ENCODE results near the gene TNFSF12.

The TNFSF12 gene

DNA sequence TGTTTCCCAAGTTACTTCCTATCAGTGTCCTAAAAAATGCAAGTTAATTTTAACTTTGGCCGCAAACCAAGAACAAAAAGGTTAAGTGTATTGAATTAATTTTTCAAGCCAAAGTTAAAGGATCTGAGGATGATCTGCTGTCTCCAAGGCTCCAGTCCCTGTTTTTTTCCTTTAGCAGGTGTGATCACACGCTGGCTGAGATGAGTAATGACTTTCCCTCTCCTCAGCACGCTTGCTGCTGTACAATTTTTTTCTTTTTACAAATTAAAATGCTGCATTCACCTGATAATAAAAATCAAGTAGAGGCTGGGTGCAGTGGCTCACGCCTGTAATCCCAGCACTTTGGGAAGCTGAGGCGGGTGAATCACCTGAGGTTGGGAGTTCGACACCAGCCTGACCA, 3.9 kb upstream of the TNFSF12 start:
- no peak for DNase-seq (ENCODE audit: low read depth)

- DNase-seq (ENCODE audit: low read depth): no peak
These were observed 670 bp downstream of the TNFSF12 start for GRCh38 chr17:7549401-7550055.

DNA sequence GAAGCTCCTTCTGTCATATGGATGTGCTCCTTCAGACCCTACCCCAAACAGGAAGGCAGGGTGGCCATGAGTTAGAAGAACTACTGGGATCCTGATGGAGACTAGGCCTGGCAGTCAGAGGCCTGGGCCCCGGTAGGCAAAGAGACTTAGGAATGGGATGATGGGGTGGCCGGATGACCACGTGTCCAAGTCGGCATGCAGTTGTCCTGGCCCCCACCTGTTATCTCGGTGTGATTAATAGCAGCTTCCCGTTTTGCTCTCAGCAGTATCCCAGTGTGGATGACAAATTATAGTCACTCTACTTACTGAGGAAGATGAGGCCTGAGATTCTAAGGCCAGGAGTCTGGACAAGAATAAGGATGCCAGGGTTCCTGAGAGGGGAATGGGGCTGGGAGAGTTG, 1.5 kb downstream of the TNFSF12 start:
- DNase-seq (ENCODE audit: low read depth): no peak

DNA sequence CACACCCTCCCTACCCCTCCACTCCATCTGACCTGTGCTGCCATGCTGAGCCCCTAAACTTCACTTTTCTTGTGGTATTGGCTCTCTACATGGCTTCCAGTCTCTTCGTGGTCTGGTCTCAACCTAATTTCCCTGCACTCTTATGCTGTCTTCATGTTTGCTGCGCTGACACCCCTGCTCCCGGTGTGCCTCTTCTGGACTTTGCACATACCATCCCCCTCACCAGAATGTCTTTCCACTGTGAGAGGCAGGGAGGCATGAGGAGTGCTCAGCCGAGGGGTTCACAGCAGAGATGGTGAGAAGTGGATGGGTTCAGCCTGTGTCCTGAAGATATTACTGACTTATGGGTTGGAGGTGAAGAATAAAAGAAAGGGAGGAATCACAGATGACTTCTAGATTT, 2.5 kb downstream of the TNFSF12 start:
- no peak for DNase-seq (ENCODE audit: low read depth)

DNA sequence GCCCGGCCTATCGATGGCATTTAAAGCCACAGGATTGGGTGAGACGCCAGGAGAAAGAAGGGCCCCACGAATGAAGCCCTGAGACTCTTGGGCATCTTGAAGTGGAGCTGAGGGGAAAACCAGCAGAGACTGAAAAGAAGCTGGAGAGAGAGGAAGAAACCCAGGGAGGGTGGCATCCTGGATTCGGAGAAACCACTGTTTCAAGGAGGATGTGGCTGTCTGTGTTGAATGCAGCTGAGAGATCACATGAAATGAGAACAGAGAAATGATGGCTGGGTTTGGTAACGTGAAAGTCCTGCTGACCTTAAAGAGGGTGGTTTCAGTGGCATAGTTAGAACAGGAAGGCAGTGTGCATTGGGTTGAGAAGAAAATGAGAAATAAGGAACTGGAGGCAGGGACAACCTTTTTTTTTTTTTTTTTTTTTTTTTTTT, 3.8 kb downstream of the TNFSF12 start:
- DNase-seq (ENCODE audit: low read depth): no peak

DNA sequence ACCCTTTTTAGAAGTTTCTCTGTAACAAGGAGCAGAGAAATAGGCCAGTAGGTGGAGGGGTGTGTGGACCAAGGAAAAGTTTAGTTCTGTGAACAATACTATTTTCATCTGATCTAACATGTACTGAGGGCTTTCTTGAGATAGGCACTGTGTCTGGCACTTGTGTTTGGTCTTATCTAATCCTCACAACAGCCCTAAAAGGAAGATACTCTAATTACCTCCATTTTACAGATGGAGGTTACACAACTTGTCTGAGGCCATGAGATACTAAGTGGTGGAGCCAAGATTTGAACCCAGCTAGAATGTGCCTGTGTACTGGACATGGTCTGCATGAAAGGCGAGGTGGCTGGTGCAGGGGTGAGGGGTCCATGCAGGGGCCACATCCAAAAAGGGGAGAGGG, 4.5 kb downstream of the TNFSF12 start:
- DNase-seq (ENCODE audit: low read depth): no peak

DNA sequence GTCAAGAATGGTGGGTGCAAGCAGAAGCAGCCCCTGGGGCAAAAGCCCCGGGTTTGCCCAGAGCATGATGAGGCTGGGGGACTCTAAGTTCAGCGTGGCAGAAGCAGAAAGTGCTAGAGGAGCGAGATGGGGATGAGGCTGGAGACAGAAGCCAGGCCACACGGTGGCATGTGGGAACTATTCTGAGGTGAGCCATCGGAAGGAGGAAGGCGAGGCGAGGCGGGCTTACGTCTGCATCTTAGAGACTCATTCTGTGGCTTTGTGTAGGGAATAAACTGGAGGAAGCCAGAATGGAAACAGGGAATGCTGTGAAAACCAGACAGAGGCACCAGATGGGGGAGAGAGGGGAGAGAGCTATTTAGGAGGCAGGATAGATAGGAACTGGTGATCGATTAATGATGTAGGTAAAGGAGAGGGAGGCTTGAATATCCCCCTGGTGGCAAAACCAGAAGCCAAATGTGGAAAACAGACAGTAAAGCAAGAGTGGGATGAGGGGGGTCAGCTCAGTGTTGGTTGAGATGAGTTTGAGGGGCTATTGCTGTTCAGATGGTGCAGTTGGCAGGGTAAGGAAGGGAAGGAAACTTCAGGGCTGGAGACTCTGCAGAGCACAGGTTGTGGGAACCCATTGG, 6.6 kb downstream of the TNFSF12 start:
- DNase-seq (ENCODE audit: low read depth): no peak

DNA sequence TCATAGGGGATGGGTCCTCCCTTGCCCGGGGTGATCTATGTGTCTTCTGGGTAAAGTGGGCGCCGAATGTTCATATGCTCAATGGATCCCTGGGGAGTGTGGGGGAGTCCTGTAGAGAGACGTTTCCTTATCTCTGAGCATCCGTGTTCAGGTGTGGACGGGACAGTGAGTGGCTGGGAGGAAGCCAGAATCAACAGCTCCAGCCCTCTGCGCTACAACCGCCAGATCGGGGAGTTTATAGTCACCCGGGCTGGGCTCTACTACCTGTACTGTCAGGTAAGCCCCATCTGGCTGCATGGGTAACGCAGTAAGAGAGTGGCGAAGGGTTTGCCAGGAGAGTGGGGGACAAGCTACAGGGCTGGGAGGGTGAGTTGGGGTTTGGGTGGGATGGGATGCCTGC, 7.8 kb downstream of the TNFSF12 start:
- no peak for DNase-seq (ENCODE audit: low read depth)

DNA sequence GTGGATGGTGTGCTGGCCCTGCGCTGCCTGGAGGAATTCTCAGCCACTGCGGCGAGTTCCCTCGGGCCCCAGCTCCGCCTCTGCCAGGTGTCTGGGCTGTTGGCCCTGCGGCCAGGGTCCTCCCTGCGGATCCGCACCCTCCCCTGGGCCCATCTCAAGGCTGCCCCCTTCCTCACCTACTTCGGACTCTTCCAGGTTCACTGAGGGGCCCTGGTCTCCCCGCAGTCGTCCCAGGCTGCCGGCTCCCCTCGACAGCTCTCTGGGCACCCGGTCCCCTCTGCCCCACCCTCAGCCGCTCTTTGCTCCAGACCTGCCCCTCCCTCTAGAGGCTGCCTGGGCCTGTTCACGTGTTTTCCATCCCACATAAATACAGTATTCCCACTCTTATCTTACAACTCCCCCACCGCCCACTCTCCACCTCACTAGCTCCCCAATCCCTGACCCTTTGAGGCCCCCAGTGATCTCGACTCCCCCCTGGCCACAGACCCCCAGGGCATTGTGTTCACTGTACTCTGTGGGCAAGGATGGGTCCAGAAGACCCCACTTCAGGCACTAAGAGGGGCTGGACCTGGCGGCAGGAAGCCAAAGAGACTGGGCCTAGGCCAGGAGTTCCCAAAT, 8.4 kb downstream of the TNFSF12 start:
- no peak for DNase-seq (ENCODE audit: low read depth)

- no peak for DNase-seq (ENCODE audit: low read depth)
These were observed 9.1 kb downstream of the TNFSF12 start for GRCh38 chr17:7557775-7558543.

DNA sequence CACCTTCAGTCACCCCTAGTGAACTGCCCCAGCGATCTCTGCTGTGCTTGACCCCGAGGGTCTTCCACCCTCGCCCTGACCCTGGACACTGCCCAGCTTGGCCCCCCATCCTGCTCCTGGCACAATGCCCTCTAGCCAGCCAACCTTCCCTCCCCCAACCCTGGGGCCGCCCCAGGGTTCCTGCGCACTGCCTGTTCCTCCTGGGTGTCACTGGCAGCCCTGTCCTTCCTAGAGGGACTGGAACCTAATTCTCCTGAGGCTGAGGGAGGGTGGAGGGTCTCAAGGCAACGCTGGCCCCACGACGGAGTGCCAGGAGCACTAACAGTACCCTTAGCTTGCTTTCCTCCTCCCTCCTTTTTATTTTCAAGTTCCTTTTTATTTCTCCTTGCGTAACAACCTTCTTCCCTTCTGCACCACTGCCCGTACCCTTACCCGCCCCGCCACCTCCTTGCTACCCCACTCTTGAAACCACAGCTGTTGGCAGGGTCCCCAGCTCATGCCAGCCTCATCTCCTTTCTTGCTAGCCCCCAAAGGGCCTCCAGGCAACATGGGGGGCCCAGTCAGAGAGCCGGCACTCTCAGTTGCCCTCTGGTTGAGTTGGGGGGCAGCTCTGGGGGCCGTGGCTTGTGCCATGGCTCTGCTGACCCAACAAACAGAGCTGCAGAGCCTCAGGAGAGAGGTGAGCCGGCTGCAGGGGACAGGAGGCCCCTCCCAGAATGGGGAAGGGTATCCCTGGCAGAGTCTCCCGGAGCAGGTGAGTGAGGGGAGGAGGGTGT, 9.9 kb downstream of the TNFSF12 start, which contains the start of gene TNFSF13:
TNFSF13 (plus strand) TSS at position 207 of the 776 bp plus-strand sequence; CDS start at position 497, 290 bp downstream.
- DNase-seq (ENCODE audit: low read depth): no peak

DNA sequence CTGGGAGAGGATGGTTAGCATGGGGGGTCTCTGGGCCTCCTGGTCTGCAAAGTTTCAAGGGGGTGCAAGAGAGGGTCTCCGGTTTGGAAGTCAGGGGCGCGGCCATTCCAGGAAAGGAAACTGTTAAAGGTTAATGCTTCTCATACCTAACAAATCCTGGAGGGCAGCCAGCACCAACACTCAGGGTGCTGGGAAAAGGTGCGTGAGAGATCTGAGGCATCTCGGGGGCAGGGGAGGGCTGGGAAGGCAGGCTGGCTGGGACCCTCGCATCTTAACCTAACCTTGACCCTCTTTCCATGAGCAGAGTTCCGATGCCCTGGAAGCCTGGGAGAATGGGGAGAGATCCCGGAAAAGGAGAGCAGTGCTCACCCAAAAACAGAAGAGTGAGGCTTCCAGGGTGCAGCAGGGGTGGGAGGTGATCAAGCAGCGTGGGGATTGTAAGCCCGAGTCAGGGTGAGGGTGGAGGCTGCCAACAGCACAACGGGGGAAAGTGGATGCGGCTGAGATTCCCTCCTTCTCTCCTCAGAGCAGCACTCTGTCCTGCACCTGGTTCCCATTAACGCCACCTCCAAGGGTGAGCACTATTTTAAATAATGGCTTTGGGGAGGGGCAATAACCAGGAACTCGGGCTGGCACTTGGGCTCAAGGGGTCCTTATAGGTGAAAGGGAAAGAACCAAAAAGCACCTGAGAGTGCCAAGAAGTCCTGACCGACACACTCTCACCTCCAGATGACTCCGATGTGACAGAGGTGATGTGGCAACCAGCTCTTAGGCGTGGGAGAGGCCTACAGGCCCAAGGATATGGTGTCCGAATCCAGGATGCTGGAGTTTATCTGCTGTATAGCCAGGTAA, 10.7 kb downstream of the TNFSF12 start:
- no peak for DNase-seq (ENCODE audit: low read depth)

- no peak for DNase-seq (ENCODE audit: low read depth)
These were observed 11.5 kb downstream of the TNFSF12 start for GRCh38 chr17:7560172-7561027.

- peak; percentile 43 for DNase-seq (ENCODE audit: low read depth)
These were observed 12.2 kb downstream of the TNFSF12 start for GRCh38 chr17:7561028-7561575.

DNA sequence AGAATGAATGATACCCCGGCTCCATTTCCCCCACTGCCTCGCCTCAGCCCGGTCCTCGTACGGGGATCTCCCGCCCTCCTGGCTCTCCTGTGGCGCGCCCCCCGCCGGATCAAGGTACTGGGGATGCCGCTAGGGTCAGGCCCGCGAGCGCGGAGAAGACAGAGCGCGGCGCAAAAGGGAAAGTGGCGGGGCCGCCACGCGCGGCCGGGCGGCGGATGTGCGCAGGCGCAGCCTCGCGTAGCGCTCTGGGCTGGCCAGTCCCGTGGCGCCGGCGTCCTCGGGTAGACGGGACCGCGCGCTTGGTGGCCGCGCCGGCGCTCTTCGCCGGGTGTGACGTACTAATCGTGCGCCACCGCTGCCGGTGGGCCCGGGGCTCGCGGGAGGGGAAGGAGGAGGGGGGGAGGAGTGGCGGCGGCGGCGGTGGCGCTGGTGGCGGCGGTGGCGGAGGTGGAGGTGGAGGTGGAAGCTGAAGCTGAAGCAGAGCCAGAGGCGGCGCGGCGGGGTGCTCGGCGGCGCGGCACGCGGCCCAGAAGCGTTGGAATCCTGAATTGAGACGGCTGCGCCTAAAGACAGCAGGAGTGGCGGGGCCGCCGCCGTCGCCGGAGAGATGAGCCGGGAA, 12.8 kb downstream of the TNFSF12 start, which contains the start of gene SENP3:
SENP3 (plus strand) TSS at position 331 of the 619 bp plus-strand sequence. CDS start 1,158 bp downstream, outside the sequence.
- peak; percentile 47 for DNase-seq (ENCODE audit: low read depth)

GRCh38 chr17:7562208-7562605, 13.3 kb downstream of the TNFSF12 start:
- no peak for DNase-seq (ENCODE audit: low read depth)

DNA sequence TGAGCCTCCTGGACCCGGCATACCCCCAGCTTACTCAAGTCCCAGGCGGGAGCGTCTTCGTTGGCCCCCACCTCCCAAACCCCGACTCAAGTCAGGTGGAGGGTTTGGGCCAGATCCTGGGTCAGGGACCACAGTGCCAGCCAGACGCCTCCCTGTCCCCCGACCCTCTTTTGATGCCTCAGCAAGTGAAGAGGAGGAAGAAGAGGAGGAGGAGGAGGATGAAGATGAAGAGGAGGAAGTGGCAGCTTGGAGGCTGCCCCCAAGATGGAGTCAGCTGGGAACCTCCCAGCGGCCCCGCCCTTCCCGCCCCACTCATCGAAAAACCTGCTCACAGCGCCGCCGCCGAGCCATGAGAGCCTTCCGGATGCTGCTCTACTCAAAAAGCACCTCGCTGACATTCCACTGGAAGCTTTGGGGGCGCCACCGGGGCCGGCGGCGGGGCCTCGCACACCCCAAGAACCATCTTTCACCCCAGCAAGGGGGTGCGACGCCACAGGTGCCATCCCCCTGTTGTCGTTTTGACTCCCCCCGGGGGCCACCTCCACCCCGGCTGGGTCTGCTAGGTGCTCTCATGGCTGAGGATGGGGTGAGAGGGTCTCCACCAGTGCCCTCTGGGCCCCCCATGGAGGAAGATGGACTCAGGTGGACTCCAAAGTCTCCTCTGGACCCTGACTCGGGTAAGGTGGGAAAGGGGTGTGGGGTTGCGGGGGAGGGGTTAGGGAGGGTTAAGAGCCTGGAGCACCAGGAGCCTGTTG, 14.4 kb downstream of the TNFSF12 start:
- no peak for DNase-seq (ENCODE audit: low read depth)

- no peak for DNase-seq (ENCODE audit: low read depth)
These were observed 20.7 kb downstream of the TNFSF12 start for GRCh38 chr17:7569571-7569970.

Data from HS-5 (cell line).